ENCODE data around the gene SIGLEC12.

The SIGLEC12 gene

GRCh38 chr19:51501594-51502263 lies at the start of gene SIGLEC12:
TSS of gene SIGLEC12 (minus strand) at chr19:51501800. CDS start at chr19:51501733, 67 bp downstream.
- no peak for DNase-seq (ENCODE audit: low read depth)

GRCh38 chr19:51550848-51551672 lies 49.5 kb upstream of the SIGLEC12 start:
- no peak for DNase-seq (ENCODE audit: low read depth)

GRCh38 chr19:51549533-51550324 lies 48.1 kb upstream of the SIGLEC12 start:
- no peak for DNase-seq (ENCODE audit: low read depth)

- DNase-seq (ENCODE audit: low read depth): no peak
These were observed 47.3 kb upstream of the SIGLEC12 start for GRCh38 chr19:51548891-51549305.

- DNase-seq (ENCODE audit: low read depth): no peak
These were observed 46.6 kb upstream of the SIGLEC12 start for GRCh38 chr19:51548213-51548651.

- DNase-seq (ENCODE audit: low read depth): no peak
These were observed 46.0 kb upstream of the SIGLEC12 start for GRCh38 chr19:51547397-51548212.

GRCh38 chr19:51546650-51547396 lies 45.2 kb upstream of the SIGLEC12 start:
- DNase-seq (ENCODE audit: low read depth): no peak

GRCh38 chr19:51546107-51546649 lies 44.6 kb upstream of the SIGLEC12 start:
- no peak for DNase-seq (ENCODE audit: low read depth)

- no peak for DNase-seq (ENCODE audit: low read depth)
These were observed 42.4 kb upstream of the SIGLEC12 start for GRCh38 chr19:51544038-51544437.

- no peak for DNase-seq (ENCODE audit: low read depth)
These were observed 41.1 kb upstream of the SIGLEC12 start for GRCh38 chr19:51542699-51543098.

GRCh38 chr19:51541458-51542357 lies 40.1 kb upstream of the SIGLEC12 start:
- no peak for DNase-seq (ENCODE audit: low read depth)

GRCh38 chr19:51539821-51540366 lies 38.3 kb upstream of the SIGLEC12 start:
- DNase-seq (ENCODE audit: low read depth): no peak

GRCh38 chr19:51535535-51535934 lies 33.9 kb upstream of the SIGLEC12 start:
- DNase-seq (ENCODE audit: low read depth): no peak

- DNase-seq (ENCODE audit: low read depth): no peak
These were observed 30.0 kb upstream of the SIGLEC12 start, which contains the start of gene SIGLEC6 for GRCh38 chr19:51531349-51532315. TSS of gene SIGLEC6 (minus strand) at chr19:51531670. CDS start at chr19:51531648, 22 bp downstream.

GRCh38 chr19:51530616-51531015 lies 29.0 kb upstream of the SIGLEC12 start:
- no peak for DNase-seq (ENCODE audit: low read depth)

- DNase-seq (ENCODE audit: low read depth): no peak
These were observed 27.7 kb upstream of the SIGLEC12 start for GRCh38 chr19:51529301-51529700.

GRCh38 chr19:51525651-51526050 lies 24.1 kb upstream of the SIGLEC12 start:
- no peak for DNase-seq (ENCODE audit: low read depth)
